Tibial artery (tissue), 4 donors: ENCODE results near the gene NOX5.

Experiments
- DNase-seq, 2 donors: peaks; one replicate each; pipeline ENCODE4 v3.0.0-alpha.2; 2019
- H3K27ac ChIP-seq, 2 donors: fragments of 200-600 bp; sonication (generic) in 1 of 2; 1 replicate in 1 of 2; 2 replicates in 1 of 2; pipeline ENCODE4 v1.5.1; 2018 to 2019; ENCODE audit warnings: mild to moderate bottlenecking in 1 of 2
- H3K27me3 ChIP-seq, 2 donors: fragments of 200-600 bp; sonication (generic) in 1 of 2; one replicate each; pipeline versions ENCODE4 v1.5.1 to v1.6.0; 2016 to 2019
- H3K36me3 ChIP-seq, 3 donors: fragments of 200-600 bp; sonication (generic) in 2 of 3; one replicate each; pipeline ENCODE4 v1.5.1; 2016 to 2019; ENCODE audit warnings: mild to moderate bottlenecking in 2 of 3
- H3K4me1 ChIP-seq, 4 donors: fragments of 200-600 bp; sonication (generic) in 2 of 4; 1 replicate in 3 of 4; 2 replicates in 1 of 4; pipeline ENCODE4 v1.5.1; 2016 to 2019
- H3K4me3 ChIP-seq, 2 donors: fragments of 200-600 bp; sonication (generic) in 1 of 2; 1 replicate in 1 of 2; 2 replicates in 1 of 2; pipeline ENCODE4 v1.5.1; 2018 to 2019; ENCODE audit warnings: mild to moderate bottlenecking in 2 of 2
- H3K9me3 ChIP-seq, 3 donors: fragments of 200-600 bp; sonication (generic) in 1 of 3; one replicate each; pipeline ENCODE4 v1.5.1; 2016 to 2019
- intact Hi-C: fragments of 100-400 bp; cut with DNase I; formaldehyde crosslinking; loops from one replicate; pipeline ENCODE4 v1.15.0; 2023; ENCODE audit warnings: low total_unique reads
- TF ChIP-seq, protein P1 (sequence below), 2 experiments: fragments of 200-600 bp in 1 of 2; fragments of 450-650 bp in 1 of 2; IDR thresholded peaks; one replicate each; pipeline ENCODE4 v1.5.1; 2017 to 2019; ENCODE audit warnings: antibody characterized with exemption in 2 of 2, mild to moderate bottlenecking in 1 of 2, moderate library complexity in 1 of 2

Gene NOX5

GRCh38 chr15:69035918-69036258 lies 21.4 kb downstream of the NOX5 start:
- Histone ChIP-seq H3K36me3 (no peaks in the 10 kb centered on the region), H3K27ac (no peak overlapping the region), H3K9me3 (no peaks in the 10 kb centered on the region), H3K27me3 (peaks cover 0 to 42% of the 10 kb centered on the region in 2 donors), H3K4me1 (peaks cover 0 to 7% (median 6%) of the 10 kb centered on the region in 4 donors), H3K4me3 (no peak overlapping the region)
- no peak for DNase-seq
- TF ChIP-seq, protein P1, sequence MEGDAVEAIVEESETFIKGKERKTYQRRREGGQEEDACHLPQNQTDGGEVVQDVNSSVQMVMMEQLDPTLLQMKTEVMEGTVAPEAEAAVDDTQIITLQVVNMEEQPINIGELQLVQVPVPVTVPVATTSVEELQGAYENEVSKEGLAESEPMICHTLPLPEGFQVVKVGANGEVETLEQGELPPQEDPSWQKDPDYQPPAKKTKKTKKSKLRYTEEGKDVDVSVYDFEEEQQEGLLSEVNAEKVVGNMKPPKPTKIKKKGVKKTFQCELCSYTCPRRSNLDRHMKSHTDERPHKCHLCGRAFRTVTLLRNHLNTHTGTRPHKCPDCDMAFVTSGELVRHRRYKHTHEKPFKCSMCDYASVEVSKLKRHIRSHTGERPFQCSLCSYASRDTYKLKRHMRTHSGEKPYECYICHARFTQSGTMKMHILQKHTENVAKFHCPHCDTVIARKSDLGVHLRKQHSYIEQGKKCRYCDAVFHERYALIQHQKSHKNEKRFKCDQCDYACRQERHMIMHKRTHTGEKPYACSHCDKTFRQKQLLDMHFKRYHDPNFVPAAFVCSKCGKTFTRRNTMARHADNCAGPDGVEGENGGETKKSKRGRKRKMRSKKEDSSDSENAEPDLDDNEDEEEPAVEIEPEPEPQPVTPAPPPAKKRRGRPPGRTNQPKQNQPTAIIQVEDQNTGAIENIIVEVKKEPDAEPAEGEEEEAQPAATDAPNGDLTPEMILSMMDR (IDR thresholded peaks at IDR 0.05): no peak
- intact Hi-C loops: no loop called here

DNA sequence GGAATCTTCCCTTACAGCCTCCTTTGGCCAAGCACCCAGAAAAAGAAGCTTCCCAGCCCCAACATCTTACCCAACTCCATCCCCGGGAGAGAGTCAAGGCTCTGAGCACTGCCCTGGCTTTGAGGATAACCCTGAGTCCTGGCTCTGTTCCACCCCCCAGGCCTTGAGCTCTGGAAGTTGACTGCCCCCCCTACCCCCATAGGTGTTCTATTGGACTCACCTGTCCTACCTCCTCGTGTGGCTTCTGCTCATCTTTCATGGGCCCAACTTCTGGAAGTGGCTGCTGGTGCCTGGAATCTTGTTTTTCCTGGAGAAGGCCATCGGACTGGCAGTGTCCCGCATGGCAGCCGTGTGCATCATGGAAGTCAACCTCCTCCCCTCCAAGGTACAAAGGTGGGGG lies 22.3 kb downstream of the NOX5 start:
- Histone ChIP-seq H3K36me3 (no peaks in the 10 kb centered on the region), H3K27ac (no peak overlapping the region), H3K9me3 (no peaks in the 10 kb centered on the region), H3K27me3 (peaks cover 0 to 33% of the 10 kb centered on the region in 2 donors), H3K4me3 (no peak overlapping the region), H3K4me1 (peaks cover 0 to 2% (median under 1%) of the 10 kb centered on the region in 4 donors)
- DNase-seq: no peak
- intact Hi-C loops: no loop called here
- TF ChIP-seq, protein P1 (IDR thresholded peaks at IDR 0.05): no peak

GRCh38 chr15:69037482-69037881 lies 23.0 kb downstream of the NOX5 start:
- no peak overlapping the region for H3K4me3 ChIP-seq
- H3K9me3 ChIP-seq: no peaks in the 10 kb centered on the region
- no peaks in the 10 kb centered on the region for H3K36me3 ChIP-seq
- intact Hi-C loops: no loop called here
- H3K27me3 ChIP-seq: peaks cover 0 to 30% of the 10 kb centered on the region in 2 donors
- H3K4me1 ChIP-seq: no peaks in the 10 kb centered on the region
- DNase-seq: no peak
- H3K27ac ChIP-seq: no peak overlapping the region
- TF ChIP-seq, protein P1 (IDR thresholded peaks at IDR 0.05): no peak

- Histone ChIP-seq H3K27ac (no peak overlapping the region), H3K36me3 (no peaks in the 10 kb centered on the region), H3K27me3 (peaks cover 0 to 25% of the 10 kb centered on the region in 2 donors), H3K4me3 (no peak overlapping the region), H3K4me1 (no peaks in the 10 kb centered on the region), H3K9me3 (no peaks in the 10 kb centered on the region)
- DNase-seq: no peak
- intact Hi-C loops: no loop called here
- TF ChIP-seq, protein P1 (IDR thresholded peaks at IDR 0.05): no peak
These were observed 23.5 kb downstream of the NOX5 start for GRCh38 chr15:69037977-69038376.

DNA sequence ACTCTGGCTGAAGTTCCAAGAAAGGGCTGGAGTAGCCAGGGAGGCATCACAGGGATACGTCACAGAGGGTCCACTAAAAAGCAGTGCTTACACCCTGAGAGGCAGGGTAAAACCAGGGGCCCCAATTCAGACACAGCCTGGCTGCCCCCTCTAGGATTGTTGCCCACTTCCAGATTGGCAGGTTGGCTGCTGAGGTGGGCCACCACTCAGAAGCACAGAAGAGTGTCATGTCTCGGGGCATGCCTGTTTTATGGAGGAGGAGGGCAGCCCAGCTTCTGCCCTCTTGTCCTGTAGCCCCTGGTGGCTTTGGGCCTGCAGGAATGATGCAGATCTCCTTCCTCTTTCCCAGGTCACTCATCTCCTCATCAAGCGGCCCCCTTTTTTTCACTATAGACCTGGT lies 24.0 kb downstream of the NOX5 start:
- no peaks in the 10 kb centered on the region for H3K9me3 ChIP-seq
- no peaks in the 10 kb centered on the region for H3K4me1 ChIP-seq
- no peak for DNase-seq

More for the DNA sequence above, 24.0 kb downstream of the NOX5 start:
- TF ChIP-seq, protein P1 (IDR thresholded peaks at IDR 0.05): no peak
- Histone ChIP-seq H3K27me3 (peaks cover 0 to 20% of the 10 kb centered on the region in 2 donors), H3K36me3 (no peaks in the 10 kb centered on the region), H3K4me3 (no peak overlapping the region), H3K27ac (no peak overlapping the region)
- intact Hi-C loops: no loop called here
